ENCODE measurements around the gene ZNF468.
"Not testable (repeated sequence)": the region's sequence is repeated elsewhere in the genome, so short reads cannot be mapped to it uniquely, and the experiment has no call there.

DNA sequence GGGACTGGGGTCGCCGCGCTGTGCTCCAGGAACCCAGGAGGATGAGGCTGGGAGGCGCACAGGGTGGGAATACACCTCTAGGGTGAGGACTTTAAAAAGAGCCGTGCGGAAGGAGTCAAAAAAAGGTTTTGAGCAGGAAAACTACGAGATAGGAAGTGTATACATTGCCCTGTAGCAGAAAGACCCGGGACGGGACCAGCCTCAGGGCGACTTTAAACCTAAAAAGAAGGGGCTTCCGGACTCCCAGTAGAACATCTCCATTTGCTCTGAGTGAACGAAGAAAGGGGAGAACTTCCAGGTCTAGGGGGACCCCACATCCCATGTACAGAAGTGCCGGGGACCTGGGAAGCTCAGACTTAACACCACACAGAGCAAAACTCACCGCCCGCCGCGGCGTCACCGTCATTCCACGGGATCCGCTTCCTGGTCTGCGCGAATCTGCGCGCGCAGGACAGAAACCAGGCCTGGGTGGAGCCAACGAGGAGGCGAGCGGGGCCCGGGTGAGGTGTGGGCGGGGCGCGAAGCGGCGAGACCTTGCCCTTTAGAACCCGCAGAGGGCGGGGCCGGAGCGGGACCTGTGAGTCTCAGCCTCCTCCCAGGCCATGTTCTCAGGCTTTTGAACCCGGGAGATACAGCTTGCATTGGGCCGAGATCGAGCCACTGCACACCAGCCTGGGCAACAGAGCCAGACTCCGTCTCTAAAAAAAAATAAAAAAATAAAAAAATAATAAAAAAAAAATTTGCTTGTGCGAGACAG, 36.0 kb downstream of the ZNF468 start, which contains the start of gene ZNF28:
- TF ChIP-seq, protein P1, sequence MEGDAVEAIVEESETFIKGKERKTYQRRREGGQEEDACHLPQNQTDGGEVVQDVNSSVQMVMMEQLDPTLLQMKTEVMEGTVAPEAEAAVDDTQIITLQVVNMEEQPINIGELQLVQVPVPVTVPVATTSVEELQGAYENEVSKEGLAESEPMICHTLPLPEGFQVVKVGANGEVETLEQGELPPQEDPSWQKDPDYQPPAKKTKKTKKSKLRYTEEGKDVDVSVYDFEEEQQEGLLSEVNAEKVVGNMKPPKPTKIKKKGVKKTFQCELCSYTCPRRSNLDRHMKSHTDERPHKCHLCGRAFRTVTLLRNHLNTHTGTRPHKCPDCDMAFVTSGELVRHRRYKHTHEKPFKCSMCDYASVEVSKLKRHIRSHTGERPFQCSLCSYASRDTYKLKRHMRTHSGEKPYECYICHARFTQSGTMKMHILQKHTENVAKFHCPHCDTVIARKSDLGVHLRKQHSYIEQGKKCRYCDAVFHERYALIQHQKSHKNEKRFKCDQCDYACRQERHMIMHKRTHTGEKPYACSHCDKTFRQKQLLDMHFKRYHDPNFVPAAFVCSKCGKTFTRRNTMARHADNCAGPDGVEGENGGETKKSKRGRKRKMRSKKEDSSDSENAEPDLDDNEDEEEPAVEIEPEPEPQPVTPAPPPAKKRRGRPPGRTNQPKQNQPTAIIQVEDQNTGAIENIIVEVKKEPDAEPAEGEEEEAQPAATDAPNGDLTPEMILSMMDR (IDR thresholded peaks at IDR 0.05), result not testable (repeated sequence)
- TF ChIP-seq EZH2 (IDR thresholded peaks at IDR 0.05; ENCODE audit: borderline replicate concordance, insufficient read depth, low read depth, low read length, poor library complexity, severe bottlenecking), result not testable (repeated sequence)
